GM21619 (cell line): ENCODE data around the gene ARHGEF12.

Experiments
- ATAC-seq: cut with Tn5 transposase; IDR thresholded peaks from one replicate; pipeline ENCODE4 v1.9.1; 2021; ENCODE audit not compliant: unreplicated experiment

The ARHGEF12 gene

GRCh38 chr11:120528749-120529148, 192.5 kb downstream of the ARHGEF12 start:
- ATAC-seq: no peak

DNA sequence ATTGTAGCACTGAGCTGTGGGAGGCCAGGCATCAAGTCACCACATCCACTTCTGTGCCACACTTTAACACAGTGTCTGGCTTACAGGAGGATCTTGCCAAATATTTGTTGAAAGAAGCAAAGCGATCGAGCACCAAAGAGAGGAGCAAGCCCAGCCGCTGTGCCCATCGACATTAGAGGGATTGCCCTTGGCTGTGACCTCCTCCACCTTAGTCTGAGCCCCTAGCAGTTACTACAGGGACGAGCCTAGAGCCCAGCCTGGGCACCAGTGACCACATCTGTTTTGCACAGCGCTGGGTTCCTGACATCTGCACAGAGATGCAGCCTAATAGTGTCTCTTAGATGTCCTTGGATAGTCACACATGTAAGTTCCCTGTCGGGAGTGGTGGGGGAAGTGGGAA, 193.0 kb downstream of the ARHGEF12 start:
- ATAC-seq: no peak

- ATAC-seq: no peak
These were observed 193.7 kb downstream of the ARHGEF12 start for GRCh38 chr11:120529911-120530310.

DNA sequence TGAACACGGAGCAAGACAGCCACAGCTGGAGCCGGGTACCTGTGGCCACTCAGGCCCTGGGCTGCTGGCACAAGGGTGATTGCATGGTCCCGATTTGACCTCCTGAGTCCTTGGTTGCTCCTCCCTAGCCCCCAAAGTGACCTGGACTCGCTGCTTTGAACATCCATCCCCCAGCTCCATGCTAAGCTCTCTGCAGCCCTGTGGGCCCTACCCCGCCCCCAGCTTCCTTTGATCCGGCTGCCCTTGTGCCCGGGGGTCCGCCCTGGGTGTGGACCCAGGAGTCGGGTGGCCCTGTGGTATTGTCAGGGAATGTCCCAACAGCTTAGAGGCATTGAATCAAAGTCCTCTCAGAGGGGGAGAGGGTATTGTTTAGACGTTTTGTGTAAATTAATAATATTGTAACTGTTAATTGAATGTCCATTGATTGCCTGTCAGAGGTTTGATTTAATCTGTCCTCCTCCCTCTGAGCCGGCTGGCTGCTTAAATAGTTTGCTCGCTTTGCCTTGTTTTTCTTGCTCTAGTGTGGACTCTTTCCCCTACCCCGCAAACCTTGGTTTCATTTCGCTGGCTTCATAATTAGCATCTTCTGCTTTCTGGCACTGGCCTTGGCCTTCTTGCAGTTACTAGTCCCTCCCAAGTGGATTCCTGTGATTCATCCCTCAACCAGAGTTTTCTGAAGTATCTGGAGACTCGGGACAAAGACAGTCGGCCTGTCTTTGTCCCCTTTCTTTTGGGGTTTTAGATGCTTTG, 196.0 kb downstream of the ARHGEF12 start:
- no peak for ATAC-seq

- no peak for ATAC-seq
These were observed 196.6 kb downstream of the ARHGEF12 start for GRCh38 chr11:120532832-120533196.

- no peak for ATAC-seq
These were observed 200.0 kb downstream of the ARHGEF12 start for GRCh38 chr11:120536091-120536796.

- no peak for ATAC-seq
These were observed 200.6 kb downstream of the ARHGEF12 start for GRCh38 chr11:120536797-120537169.

DNA sequence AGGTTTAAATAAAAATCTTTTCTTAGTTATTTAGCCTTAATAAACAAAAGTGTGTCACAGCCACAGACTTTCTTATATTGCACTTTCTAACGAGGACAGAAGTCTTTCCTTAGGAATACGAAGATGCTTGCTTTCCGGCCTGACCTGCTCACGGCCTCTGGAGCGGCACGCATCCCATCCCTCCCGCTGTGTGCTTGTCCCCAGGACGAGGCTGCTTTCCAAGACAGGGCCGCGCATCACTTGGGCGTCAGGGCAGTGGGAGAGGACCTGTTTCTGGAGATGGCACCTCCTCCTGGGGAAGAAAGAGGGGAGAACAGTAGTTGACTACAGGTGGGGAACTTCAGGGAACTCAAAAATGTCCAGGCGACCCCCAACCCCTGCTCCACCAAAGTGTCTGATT, 201.8 kb downstream of the ARHGEF12 start:
- no peak for ATAC-seq

DNA sequence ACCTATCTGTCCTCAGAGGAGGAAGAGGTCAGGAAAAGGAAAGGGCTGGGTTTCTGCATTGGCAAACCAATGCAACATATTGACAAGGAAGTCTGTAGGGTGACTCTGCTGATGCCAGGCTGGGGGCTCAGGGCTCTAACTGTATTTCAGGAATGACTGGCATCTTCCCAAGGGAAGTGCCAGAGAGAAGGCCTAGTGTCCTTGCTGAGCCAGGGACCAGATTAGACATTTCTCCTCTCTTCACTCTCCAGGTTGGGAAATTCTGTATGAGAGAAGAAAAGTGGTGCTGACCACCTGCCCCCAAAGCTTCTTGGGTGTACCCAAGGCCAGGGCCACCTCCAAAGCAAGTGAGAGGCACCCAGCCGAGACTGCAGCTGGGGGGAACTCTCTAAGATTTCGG, 202.5 kb downstream of the ARHGEF12 start:
- no peak for ATAC-seq
